HepG2 (cell line): ENCODE results near the gene AMOT. TPM values are rescaled to one million over a fixed set of nuclear protein-coding genes. Genes with fewer than 3 reads are reported as not detected.

Experiments used
- ATAC-seq: fragments of 200-7000 bp; cut with Tn5 transposase; 3 replicates; pipeline ENCODE4 v1.9.1; 2020; ENCODE audit warnings: mild to moderate bottlenecking, moderate library complexity
- BruUV-seq: library from RNA; stranded (reverse); fragments of 400-500 nt; replicated peaks from 2 replicates; lab custom pipeline; 2021; lab: Mats Ljungman, UMichigan
- CTCF ChIA-PET: fragments of 300-600 bp; formaldehyde crosslinking; extraction: SDS; loops from one replicate; lab custom pipeline; 2021; ENCODE audit warnings: low total read pairs, inconsistent platforms, low intra/inter-chr PET ratio; lab: Yijun Ruan, JAX
- POLR2A ChIA-PET: fragments of 350-600 bp; sonication (Branson Sonifier 250); formaldehyde crosslinking; loops from one replicate; lab custom pipeline; 2020; ENCODE audit warnings: antibody characterized with exemption, inconsistent platforms; lab: Yijun Ruan, JAX
- DNase-seq: peaks from one replicate; pipeline ENCODE4 v3.0.0-alpha.2; 2015; ENCODE audit warnings: low spot score
- FAIRE-seq: peaks from 3 replicates; lab custom pipeline; 2011; peaks lifted over from hg19 to GRCh38; lab: Jason Lieb, UNC
- H2AFZ ChIP-seq: one replicate; pipeline ENCODE4 v1.6.1; 2011; ENCODE audit warnings: low read length, inconsistent platforms
- H3K27ac ChIP-seq: fragments of 300-600 bp; 3 replicates; pipeline ENCODE4 v1.8.0; 2011; ENCODE audit warnings: mixed run types, mild to moderate bottlenecking, mixed read lengths, low read length, inconsistent platforms; ENCODE audit not compliant: insufficient read depth; ENCODE audit errors: extremely low read length
- H3K27me3 ChIP-seq, 2 experiments: fragments of 200-600 bp in 1 of 2; 2 replicates in 1 of 2; 3 replicates in 1 of 2; pipeline versions ENCODE4 v1.6.0 to v1.8.0; 2011; ENCODE audit warnings: low read length in 2 of 2, mild to moderate bottlenecking in 2 of 2, moderate library complexity in 2 of 2, inconsistent platforms in 1 of 2; ENCODE audit not compliant: insufficient read depth in 2 of 2, control insufficient read depth in 1 of 2
- H3K36me3 ChIP-seq, 2 experiments: fragments of 200-600 bp in 1 of 2; replicated peaks in 1 of 2; 2 replicates in 1 of 2; 3 replicates in 1 of 2; pipeline versions ENCODE4 v1.5.1 to v1.8.0; 2011; ENCODE audit warnings: low read length in 2 of 2, inconsistent platforms in 1 of 2; ENCODE audit not compliant: insufficient read depth in 2 of 2, control insufficient read depth in 1 of 2
- H3K4me1 ChIP-seq: 2 replicates; pipeline ENCODE4 v1.5.1; 2012; ENCODE audit warnings: low read length, inconsistent platforms; ENCODE audit not compliant: insufficient read depth
- H3K4me2 ChIP-seq: 2 replicates; pipeline ENCODE4 v1.6.0; 2011; ENCODE audit warnings: low read depth, low read length, inconsistent platforms
- H3K4me3 ChIP-seq, 3 experiments: fragments of 200-600 bp in 1 of 3; sonication (generic), shearing (Covaris generic) in 1 of 3; replicated peaks in 1 of 3; 2 replicates each; pipeline ENCODE4 v1.5.1; 2011 to 2016; ENCODE audit warnings: low read length in 3 of 3, inconsistent platforms in 2 of 3, low read depth in 2 of 3, mild to moderate bottlenecking in 2 of 3, control low read depth in 1 of 3, mixed read lengths in 1 of 3; ENCODE audit not compliant: insufficient read depth in 1 of 3
- H3K79me2 ChIP-seq: one replicate; pipeline ENCODE4 v1.6.1; 2011; ENCODE audit warnings: low read length, inconsistent platforms; ENCODE audit not compliant: insufficient read depth
- H3K9ac ChIP-seq: 2 replicates; pipeline ENCODE4 v1.6.0; 2011; ENCODE audit warnings: mild to moderate bottlenecking, low read depth, low read length, inconsistent platforms; ENCODE audit not compliant: insufficient read depth
- H3K9me3 ChIP-seq: 2 replicates; pipeline ENCODE4 v1.5.1; 2012; ENCODE audit warnings: mild to moderate bottlenecking, low read length
- H4K20me1 ChIP-seq: 2 replicates; pipeline ENCODE4 v1.6.0; 2011; ENCODE audit warnings: inconsistent platforms, mild to moderate bottlenecking, low read length, moderate library complexity; ENCODE audit not compliant: insufficient read depth
- AGO1 ChIP-seq: fragments of 200-400 bp; formaldehyde crosslinking; IDR thresholded peaks from 2 replicates; pipeline ENCODE4 v1.6.1; 2017; ENCODE audit warnings: mild to moderate bottlenecking, low read depth, low read length, moderate library complexity; ENCODE audit not compliant: poor library complexity, severe bottlenecking
- ARNTL ChIP-seq: sonication (generic); formaldehyde crosslinking; IDR thresholded peaks from 2 replicates; pipeline ENCODE4 v1.4.0; 2020; ENCODE audit warnings: mild to moderate bottlenecking, missing genetic modification reagents
- CENPT ChIP-seq: sonication (generic); formaldehyde crosslinking; IDR thresholded peaks from 2 replicates; pipeline ENCODE4 v1.8.0; 2022; ENCODE audit warnings: low read depth, mild to moderate bottlenecking, moderate library complexity, missing genetic modification reagents
- CSRNP1 ChIP-seq: sonication (generic); formaldehyde crosslinking; IDR thresholded peaks from 2 replicates; pipeline ENCODE4 v1.8.1; 2023; ENCODE audit warnings: mild to moderate bottlenecking, missing genetic modification reagents
- HNF4A ChIP-seq: sonication (generic); formaldehyde crosslinking; IDR thresholded peaks from 2 replicates; pipeline ENCODE4 v1.4.0; 2020; ENCODE audit warnings: missing genetic modification reagents
- JUN ChIP-seq: sonication (generic); formaldehyde crosslinking; IDR thresholded peaks from 2 replicates; pipeline ENCODE4 v1.4.0; 2020; ENCODE audit warnings: mild to moderate bottlenecking, missing genetic modification reagents
- NFIC ChIP-seq: IDR thresholded peaks from 2 replicates; pipeline ENCODE4 v1.6.1; 2012; ENCODE audit warnings: mild to moderate bottlenecking, low read length, inconsistent platforms
- SP140L ChIP-seq: sonication (generic); formaldehyde crosslinking; IDR thresholded peaks from 2 replicates; pipeline ENCODE4 v1.4.0; 2020; ENCODE audit warnings: missing genetic modification reagents, borderline replicate concordance
- ZKSCAN8 ChIP-seq: IDR thresholded peaks from 2 replicates; pipeline ENCODE4 v1.6.1; 2016; ENCODE audit warnings: borderline replicate concordance, missing genetic modification reagents, missing compliant biosample characterization
- ZNF205 ChIP-seq: IDR thresholded peaks from 2 replicates; pipeline ENCODE4 v1.6.1; 2018; ENCODE audit warnings: missing biosample characterization, missing genetic modification reagents
- ZNF605 ChIP-seq: sonication (generic); formaldehyde crosslinking; IDR thresholded peaks from 2 replicates; pipeline ENCODE4 v1.8.0; 2022; ENCODE audit warnings: mild to moderate bottlenecking, missing genetic modification reagents
- ZSCAN30 ChIP-seq: sonication (generic); formaldehyde crosslinking; IDR thresholded peaks from 2 replicates; pipeline ENCODE4 v1.5.0; 2020; ENCODE audit warnings: mild to moderate bottlenecking, missing genetic modification reagents
- WGBS: methylation state at CpG from one replicate; pipeline ENCODE4 v1.1.6; 2017; ENCODE audit warnings: low lambda C conversion rate; 5-methylcytosine and 5-hydroxymethylcytosine counted together
- in situ Hi-C: cut with HindIII; loops from 2 replicates; pipeline ENCODE4 v1.10.0; 2017; ENCODE audit warnings: low pct_unique_long_range_greater_than_20kb; ENCODE audit not compliant: extremely low pct_ligation_motif_present
- intact Hi-C: fragments of 100-400 bp; cut with micrococcal nuclease; formaldehyde crosslinking; loops from one replicate; pipeline ENCODE4 v1.10.0; 2022; ENCODE audit not compliant: unreplicated experiment
- polyA plus RNA-seq, 8 experiments: library from polyadenylated mRNA; depleted of rRNA in 3 of 8; stranded (reverse) in 7 of 8; unstranded in 1 of 8; fragments of >200 nt; fragmentation: Illumina TruSeq in 4 of 8; extraction: Trizol in 4 of 8; gene quantifications; 2 replicates each; pipeline versions ENCODE4 v1.2.1 to v1.2.3, GENCODE V29; 2011 to 2016; ENCODE audit warnings: low read depth in 4 of 8, missing spikeins in 1 of 8, mixed read lengths in 1 of 8; ENCODE audit not compliant: insufficient read depth in 1 of 8
- total RNA-seq, 5 experiments: library from RNA; depleted of rRNA; stranded (reverse); fragments of >200 nt; fragmentation: Illumina TruSeq; extraction: Trizol; gene quantifications; 2 replicates each; pipeline ENCODE4 v1.2.3, GENCODE V29; 2016; ENCODE audit warnings: low read depth in 1 of 5
- TF ChIP-seq, protein P1 (sequence below): sonication (generic); formaldehyde crosslinking; IDR thresholded peaks from 2 replicates; pipeline ENCODE4 v1.8.0; 2022; ENCODE audit warnings: mild to moderate bottlenecking, missing genetic modification reagents, borderline replicate concordance
- TF ChIP-seq, protein P2 (sequence below): sonication (generic); formaldehyde crosslinking; IDR thresholded peaks from 2 replicates; pipeline ENCODE4 v1.5.0; 2020; ENCODE audit warnings: missing genetic modification reagents, mild to moderate bottlenecking, borderline replicate concordance

Gene AMOT
- total and polyA plus RNA-seq, 2 of the 13 experiments (the other 11 are each of a cell fraction or from before 2014, with no cell fraction given), result 0.13 to 0.91 TPM

DNA sequence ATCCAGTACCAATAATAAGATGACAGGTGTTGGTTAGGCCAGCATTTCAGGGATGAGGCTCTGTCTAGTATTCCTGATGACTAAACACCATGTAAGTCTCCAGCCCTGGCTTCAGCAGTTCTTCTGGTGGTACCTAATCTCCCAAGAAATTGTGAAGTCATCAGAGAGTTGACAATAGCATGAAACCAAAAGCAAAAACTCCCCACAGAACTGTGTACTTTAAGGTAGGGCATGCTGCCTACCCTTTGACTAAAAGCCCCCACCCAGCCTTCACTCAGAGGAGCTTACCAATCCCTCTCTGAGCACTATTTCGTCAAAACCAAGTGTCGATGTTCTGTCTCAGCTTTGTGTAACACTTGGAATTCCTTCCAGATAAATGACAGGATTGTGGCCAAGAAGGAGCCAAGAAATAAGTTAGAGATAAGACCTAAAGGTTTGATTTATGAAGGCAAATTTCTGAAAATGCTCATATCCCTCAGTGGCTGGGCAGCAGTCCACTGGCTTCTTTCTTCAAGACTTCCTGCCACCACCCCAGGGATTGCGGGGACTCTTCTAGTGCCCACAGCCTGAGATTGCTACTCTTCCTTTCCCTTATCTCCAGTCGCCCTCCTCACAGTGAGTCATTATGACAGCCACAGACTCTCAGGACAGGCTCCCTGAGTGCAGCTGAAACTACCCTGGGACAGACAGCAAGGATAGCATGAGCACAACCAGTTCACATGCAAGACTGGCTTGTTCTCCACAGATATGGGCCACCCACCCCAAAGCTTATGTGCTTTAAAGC, 93.6 kb downstream of the AMOT start:
- FAIRE-seq, result no peak
- TF ChIP-seq SP140L (CRISPR knock-in tag) (no peak), ZNF205 (CRISPR knock-in tag) (no peak), ZKSCAN8 (no peak), HNF4A (CRISPR knock-in tag) (no peak), CENPT (CRISPR knock-in tag) (no peak), CSRNP1 (CRISPR knock-in tag) (no peak), JUN (no peak), ZSCAN30 (CRISPR knock-in tag) (no peak), ARNTL (CRISPR knock-in tag) (no peak), AGO1 (no peak), ZNF605 (CRISPR knock-in tag) (no peak), NFIC (no peak)
- TF ChIP-seq, protein P1, sequence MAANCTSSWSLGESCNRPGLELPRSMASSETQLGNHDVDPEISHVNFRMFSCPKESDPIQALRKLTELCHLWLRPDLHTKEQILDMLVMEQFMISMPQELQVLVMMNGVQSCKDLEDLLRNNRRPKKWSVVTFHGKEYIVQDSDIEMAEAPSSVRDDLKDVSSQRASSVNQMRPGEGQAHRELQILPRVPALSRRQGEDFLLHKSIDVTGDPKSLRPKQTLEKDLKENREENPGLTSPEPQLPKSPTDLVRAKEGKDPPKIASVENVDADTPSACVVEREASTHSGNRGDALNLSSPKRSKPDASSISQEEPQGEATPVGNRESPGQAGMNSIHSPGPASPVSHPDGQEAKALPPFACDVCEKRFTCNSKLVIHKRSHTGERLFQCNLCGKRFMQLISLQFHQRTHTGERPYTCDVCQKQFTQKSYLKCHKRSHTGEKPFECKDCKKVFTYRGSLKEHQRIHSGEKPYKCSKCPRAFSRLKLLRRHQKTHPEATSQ (CRISPR knock-in tag), result no peak
- TF ChIP-seq, protein P2, sequence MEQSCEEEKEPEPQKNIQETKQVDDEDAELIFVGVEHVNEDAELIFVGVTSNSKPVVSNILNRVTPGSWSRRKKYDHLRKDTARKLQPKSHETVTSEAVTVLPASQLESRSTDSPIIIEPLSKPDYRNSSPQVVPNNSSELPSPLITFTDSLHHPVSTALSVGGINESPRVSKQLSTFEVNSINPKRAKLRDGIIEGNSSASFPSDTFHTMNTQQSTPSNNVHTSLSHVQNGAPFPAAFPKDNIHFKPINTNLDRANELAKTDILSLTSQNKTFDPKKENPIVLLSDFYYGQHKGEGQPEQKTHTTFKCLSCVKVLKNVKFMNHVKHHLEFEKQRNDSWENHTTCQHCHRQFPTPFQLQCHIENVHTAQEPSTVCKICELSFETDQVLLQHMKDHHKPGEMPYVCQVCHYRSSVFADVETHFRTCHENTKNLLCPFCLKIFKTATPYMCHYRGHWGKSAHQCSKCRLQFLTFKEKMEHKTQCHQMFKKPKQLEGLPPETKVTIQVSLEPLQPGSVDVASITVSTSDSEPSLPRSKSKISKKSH (CRISPR knock-in tag), result no peak
- H3K4me3 ChIP-seq, result no peak overlapping the region
- WGBS, result 0% methylated on average over 2 of the region's 4 CpGs
- no peaks in the 10 kb centered on the region for H3K79me2 ChIP-seq
- DNase-seq, result no peak
- H3K36me3 ChIP-seq, result no peaks in the 10 kb centered on the region
- in situ Hi-C loops, result no loop called here
- H3K4me2 ChIP-seq, result no peak overlapping the region
- no peaks in the 10 kb centered on the region for H4K20me1 ChIP-seq
- H3K9ac ChIP-seq, result no peak overlapping the region
- H3K9me3 ChIP-seq, result no peaks in the 10 kb centered on the region
- CTCF ChIA-PET, result no interaction called here
- no TSS peak for BruUV-seq
- intact Hi-C loops, result no loop called here
- no peaks in the 10 kb centered on the region for H3K4me1 ChIP-seq
- no peaks in the 10 kb centered on the region for H3K27me3 ChIP-seq
- no peak overlapping the region for H3K27ac ChIP-seq
- H2AFZ ChIP-seq, result no peak overlapping the region
- no peak for ATAC-seq
- POLR2A ChIA-PET, result no interaction called here
